GM23338 (cell line): Measurements from ENCODE around the gene MPPE1. TPM values are rescaled to one million over a fixed set of nuclear protein-coding genes. Genes with fewer than 3 reads are reported as not detected.

Experiments used
- ATAC-seq: fragments of 200-7000 bp; cut with Tn5 transposase; 3 replicates; pipeline ENCODE4 v1.9.1; 2020
- DNase-seq: peaks from one replicate; pipeline ENCODE4 v3.0.0-alpha.2; 2015; ENCODE audit warnings: low spot score
- H2AFZ ChIP-seq: fragments of 200-600 bp; sonication (generic); 2 replicates; pipeline ENCODE4 v1.8.0; 2016; ENCODE audit warnings: antibody characterized with exemption, mild to moderate bottlenecking, moderate library complexity
- H3F3A ChIP-seq: fragments of 200-600 bp; sonication (generic); replicated peaks from 2 replicates; pipeline ENCODE4 v1.8.0; 2017; ENCODE audit warnings: antibody characterized with exemption, mixed run types, low read depth
- H3K27ac ChIP-seq: fragments of 200-600 bp; sonication (generic); 2 replicates; pipeline ENCODE4 v1.6.1; 2016; ENCODE audit warnings: low read depth
- H3K27me3 ChIP-seq: fragments of 200-600 bp; sonication (generic); 2 replicates; pipeline ENCODE4 v1.8.0; 2016; ENCODE audit warnings: mild to moderate bottlenecking, mixed run types, moderate library complexity; ENCODE audit not compliant: insufficient read depth
- H3K36me3 ChIP-seq: fragments of 200-600 bp; sonication (generic); 2 replicates; pipeline ENCODE4 v1.8.0; 2016; ENCODE audit warnings: mild to moderate bottlenecking; ENCODE audit not compliant: insufficient read depth
- H3K4me1 ChIP-seq: fragments of 200-600 bp; sonication (generic); 2 replicates; pipeline ENCODE4 v1.8.0; 2016; ENCODE audit warnings: mild to moderate bottlenecking, moderate library complexity; ENCODE audit not compliant: insufficient read depth
- H3K4me2 ChIP-seq: fragments of 200-600 bp; sonication (generic); 2 replicates; pipeline ENCODE4 v1.7.1; 2017; ENCODE audit warnings: mixed run types
- H3K4me3 ChIP-seq: fragments of 200-600 bp; sonication (generic); 2 replicates; pipeline ENCODE4 v1.6.1; 2016; ENCODE audit warnings: mixed run types
- H3K79me2 ChIP-seq: fragments of 200-600 bp; sonication (generic); replicated peaks from 2 replicates; pipeline ENCODE4 v1.8.0; 2017; ENCODE audit warnings: mild to moderate bottlenecking; ENCODE audit not compliant: insufficient read depth
- H3K9me2 ChIP-seq: fragments of 200-600 bp; sonication (generic); 2 replicates; pipeline ENCODE4 v1.8.0; 2017; ENCODE audit not compliant: insufficient read depth
- H4K20me1 ChIP-seq: fragments of 200-600 bp; sonication (generic); replicated peaks from 2 replicates; pipeline ENCODE4 v1.8.0; 2017; ENCODE audit warnings: mild to moderate bottlenecking; ENCODE audit not compliant: insufficient read depth
- H3K27ac Mint-ChIP-seq: 2 replicates; pipeline ENCODE4 v1.8.0; 2020; ENCODE audit warnings: inconsistent platforms, mild to moderate bottlenecking, moderate library complexity, mixed read lengths
- H3K27me3 Mint-ChIP-seq: 3 replicates; pipeline ENCODE4 v1.8.0; 2022; ENCODE audit warnings: low read depth, mild to moderate bottlenecking, moderate library complexity, mixed read lengths, inconsistent platforms; ENCODE audit not compliant: insufficient read depth, poor library complexity
- H3K36me3 Mint-ChIP-seq: 3 replicates; pipeline ENCODE4 v1.8.0; 2021; ENCODE audit warnings: low read depth, mild to moderate bottlenecking, inconsistent platforms, moderate library complexity, mixed read lengths
- H3K4me1 Mint-ChIP-seq: 3 replicates; pipeline ENCODE4 v1.8.0; 2020; ENCODE audit warnings: mild to moderate bottlenecking, inconsistent platforms, mixed read lengths
- H3K4me3 Mint-ChIP-seq: 3 replicates; pipeline ENCODE4 v1.8.0; 2021; ENCODE audit warnings: moderate library complexity, mild to moderate bottlenecking, inconsistent platforms, mixed read lengths
- H3K9me3 Mint-ChIP-seq: 3 replicates; pipeline ENCODE4 v1.8.0; 2020; ENCODE audit warnings: moderate library complexity, mild to moderate bottlenecking, inconsistent platforms, mixed read lengths
- CREB1 ChIP-seq: fragments of 250-450 bp; sonication (Bioruptor Pico); IDR thresholded peaks from 2 replicates; pipeline ENCODE4 v1.5.0; 2020; ENCODE audit warnings: low read depth, mild to moderate bottlenecking, moderate library complexity
- CTCF ChIP-seq, 2 experiments: fragments of 200-600 bp in 1 of 2; sonication (generic) in 1 of 2; conservative IDR thresholded peaks; 2 replicates each; pipeline versions ENCODE4 v1.5.1 to v1.6.1; 2016 to 2017; ENCODE audit warnings: antibody characterized with exemption in 2 of 2, low read depth in 2 of 2, mild to moderate bottlenecking in 2 of 2, moderate library complexity in 1 of 2
- ETS1 ChIP-seq: IDR thresholded peaks from 2 replicates; pipeline ENCODE4 v1.6.1; 2016; ENCODE audit warnings: antibody characterized with exemption
- EZH2 ChIP-seq: fragments of 200-600 bp; sonication (generic); IDR thresholded peaks from one replicate; pipeline ENCODE4 v1.8.0; 2017; ENCODE audit warnings: antibody characterized with exemption, mild to moderate bottlenecking, low read depth; ENCODE audit not compliant: unreplicated experiment
- EZH2phosphoT487 ChIP-seq: fragments of 200-600 bp; sonication (generic); IDR thresholded peaks from one replicate; pipeline ENCODE4 v1.8.1; 2018; ENCODE audit warnings: antibody characterized with exemption; ENCODE audit not compliant: unreplicated experiment
- JUNB ChIP-seq: IDR thresholded peaks from one replicate; pipeline ENCODE4 v1.6.1; 2016; ENCODE audit warnings: antibody characterized with exemption; ENCODE audit not compliant: unreplicated experiment
- NANOG ChIP-seq: IDR thresholded peaks from 2 replicates; pipeline ENCODE4 v1.6.1; 2016; ENCODE audit warnings: antibody characterized with exemption, borderline replicate concordance
- POLR2AphosphoS5 ChIP-seq: IDR thresholded peaks from 2 replicates; pipeline ENCODE4 v1.6.1; 2016; ENCODE audit warnings: antibody characterized with exemption, low read depth
- REST ChIP-seq: IDR thresholded peaks from one replicate; pipeline ENCODE4 v1.6.1; 2018; ENCODE audit warnings: antibody characterized with exemption; ENCODE audit not compliant: unreplicated experiment
- STAT1 ChIP-seq: IDR thresholded peaks from one replicate; pipeline ENCODE4 v1.6.1; 2016; ENCODE audit warnings: antibody characterized with exemption; ENCODE audit not compliant: unreplicated experiment
- ZNF114 ChIP-seq: fragments of 250-450 bp; sonication (Bioruptor Pico); IDR thresholded peaks from 2 replicates; pipeline ENCODE4 v1.5.0; 2020; ENCODE audit warnings: mild to moderate bottlenecking, moderate library complexity
- ZNF331 ChIP-seq: fragments of 250-450 bp; sonication (Bioruptor Pico); IDR thresholded peaks from 2 replicates; pipeline ENCODE4 v1.5.0; 2020; ENCODE audit warnings: low read depth, mild to moderate bottlenecking, moderate library complexity
- ZNF462 ChIP-seq: fragments of 250-450 bp; sonication (Bioruptor Pico); IDR thresholded peaks from 2 replicates; pipeline ENCODE4 v1.5.0; 2020; ENCODE audit warnings: mild to moderate bottlenecking, moderate library complexity
- polyA plus RNA-seq: library from polyadenylated mRNA; unstranded; fragments of >200 nt; fragmentation: Nextera tagmentation; extraction: Ambion mirVana; gene quantifications from 2 replicates; pipeline ENCODE4 v1.2.1, GENCODE V29; 2016
- total RNA-seq: library from RNA; depleted of rRNA; stranded (reverse); fragments of >200 nt; shearing (Covaris generic); gene quantifications from 2 replicates; pipeline ENCODE4 v1.2.3, GENCODE V29; 2014

MPPE1 gene
- total and polyA plus RNA-seq, 2 experiments from 2014 or later = 18.8 to 24.6 TPM

- no peak overlapping the region for H2AFZ ChIP-seq
- H3K27ac Mint-ChIP-seq = no peak overlapping the region
- H3K27ac ChIP-seq = no peak overlapping the region
- H3K36me3 Mint-ChIP-seq = no peaks in the 10 kb centered on the region
- H3K79me2 ChIP-seq = peaks cover 16% of the 10 kb centered on the region
- H3F3A ChIP-seq = no peaks in the 10 kb centered on the region; the same call in 1 of the 2 replicates
- no peak for ATAC-seq
- no peak overlapping the region for H3K4me3 Mint-ChIP-seq
- no peaks in the 10 kb centered on the region; the same call in 2 of the 3 replicates for H3K9me3 Mint-ChIP-seq
- TF ChIP-seq CREB1 (no peak), EZH2 (no peak), REST (no peak), ZNF331 (no peak), ZNF114 (CRISPR knock-in tag) (no peak), CTCF (conservative IDR thresholded peaks at IDR 0.05; ENCODE audit: low read depth in 2 of 2) (no peak), EZH2phosphoT487 (no peak), POLR2AphosphoS5 (no peak), NANOG (no peak), JUNB (no peak), STAT1 (no peak), ZNF462 (CRISPR knock-in tag) (no peak), ETS1 (no peak)
- no peaks in the 10 kb centered on the region for H4K20me1 ChIP-seq
- DNase-seq = no peak
- H3K36me3 ChIP-seq = no peaks in the 10 kb centered on the region
- H3K9me2 ChIP-seq = no peaks in the 10 kb centered on the region
- H3K27me3 Mint-ChIP-seq = peaks cover 10% of the 10 kb centered on the region
- no peak overlapping the region for H3K4me3 ChIP-seq
- H3K4me1 ChIP-seq = no peaks in the 10 kb centered on the region
- peaks cover 13% of the 10 kb centered on the region; the same call in 2 of the 3 replicates for H3K4me1 Mint-ChIP-seq
- no peak overlapping the region for H3K4me2 ChIP-seq
- H3K27me3 ChIP-seq = no peaks in the 10 kb centered on the region
Observed at GRCh38 chr18:11847811-11848210, 60.3 kb downstream of the MPPE1 start.
